Smooth muscle cell of the brain vasculature (primary cell): ENCODE data around the gene STIM1.

Experiments
- DNase-seq: peaks from one replicate; pipeline ENCODE4 v3.0.0-alpha.2; 2012; ENCODE audit warnings: low read depth, low spot score

STIM1 gene

GRCh38 chr11:3950996-3951660, 95.7 kb downstream of the STIM1 start:
- DNase-seq, result peak; percentile 69

- DNase-seq, result no peak
Measured at GRCh38 chr11:3952715-3953114, 97.3 kb downstream of the STIM1 start.

- no peak for DNase-seq
Measured at GRCh38 chr11:3953327-3953726, 97.9 kb downstream of the STIM1 start.

- no peak for DNase-seq
Measured at GRCh38 chr11:3954448-3955298, 99.2 kb downstream of the STIM1 start.

- DNase-seq, result no peak
Measured at GRCh38 chr11:3955299-3955665, 99.8 kb downstream of the STIM1 start.

GRCh38 chr11:3956038-3956437, 100.6 kb downstream of the STIM1 start:
- DNase-seq, result no peak

GRCh38 chr11:3956748-3957147, 101.3 kb downstream of the STIM1 start:
- no peak for DNase-seq

- DNase-seq, result no peak
Measured at GRCh38 chr11:3957437-3957836, 102.0 kb downstream of the STIM1 start.

GRCh38 chr11:3958281-3958680, 102.8 kb downstream of the STIM1 start:
- no peak for DNase-seq

GRCh38 chr11:3959015-3959902, 103.8 kb downstream of the STIM1 start:
- DNase-seq, result no peak

- no peak for DNase-seq
Measured at GRCh38 chr11:3959903-3960265, 104.4 kb downstream of the STIM1 start.

GRCh38 chr11:3962406-3962840, 107.0 kb downstream of the STIM1 start:
- DNase-seq, result peak; percentile 68

GRCh38 chr11:3964056-3964455, 108.6 kb downstream of the STIM1 start:
- DNase-seq, result no peak

- DNase-seq, result no peak
Measured at GRCh38 chr11:3964935-3965604, 109.6 kb downstream of the STIM1 start.

GRCh38 chr11:3967695-3968094, 112.2 kb downstream of the STIM1 start:
- no peak for DNase-seq

GRCh38 chr11:3969200-3969599, 113.7 kb downstream of the STIM1 start:
- no peak for DNase-seq

- no peak for DNase-seq
Measured at GRCh38 chr11:3969613-3970012, 114.1 kb downstream of the STIM1 start.

- DNase-seq, result no peak
Measured at GRCh38 chr11:3970108-3970507, 114.6 kb downstream of the STIM1 start.

GRCh38 chr11:3971756-3972404, 116.4 kb downstream of the STIM1 start:
- DNase-seq, result no peak

GRCh38 chr11:3972431-3972830, 117.0 kb downstream of the STIM1 start:
- no peak for DNase-seq

GRCh38 chr11:3977078-3977477, 121.6 kb downstream of the STIM1 start:
- DNase-seq, result no peak
